MV-4-11 (cell line): ENCODE measurements around the gene KRTAP10-4.
"Not testable (repeated sequence)": the region's sequence is repeated elsewhere in the genome, so short reads cannot be mapped to it uniquely, and the experiment has no call there.

Experiments used
- DNase-seq: peaks from one replicate; lab custom pipeline; 2025; lab: John Stamatoyannopoulos, UW

The KRTAP10-4 gene

DNA sequence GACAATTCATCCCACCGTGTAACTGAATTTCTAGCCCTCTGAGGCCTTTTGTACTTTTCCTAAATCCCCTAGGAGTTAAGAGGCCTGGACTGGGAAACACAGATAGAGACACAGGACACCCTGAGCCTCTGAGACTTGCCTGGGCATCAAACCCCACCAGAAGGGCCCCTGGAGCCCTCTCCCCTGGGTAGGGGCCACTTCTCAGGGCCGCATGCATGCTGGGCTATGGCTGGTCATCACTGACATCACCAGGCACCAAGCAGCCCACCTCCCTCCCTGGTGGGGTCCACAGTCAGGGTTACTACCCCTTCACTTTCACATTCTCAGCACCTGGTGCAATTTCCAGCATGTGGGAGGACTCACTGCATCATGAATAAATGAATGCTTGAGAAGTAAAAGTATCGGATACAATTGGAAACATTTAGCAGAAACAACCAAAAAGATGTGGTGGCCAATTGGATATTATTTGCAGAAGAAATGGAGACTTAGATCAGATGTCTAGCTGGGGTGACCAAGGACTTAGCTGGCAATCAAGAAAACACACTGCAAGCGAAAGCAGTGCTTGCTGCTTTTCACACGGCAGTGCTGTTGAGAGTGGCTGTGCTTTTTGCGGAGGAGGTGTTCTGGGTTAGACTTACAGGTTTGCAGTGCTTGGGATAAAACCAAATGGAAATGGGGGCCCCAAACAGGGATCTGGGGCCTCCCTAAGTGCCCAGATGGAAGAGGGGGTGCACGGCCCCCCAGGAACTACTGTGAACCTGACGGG lies 25.9 kb downstream of the KRTAP10-4 start:
- no peak for DNase-seq

DNA sequence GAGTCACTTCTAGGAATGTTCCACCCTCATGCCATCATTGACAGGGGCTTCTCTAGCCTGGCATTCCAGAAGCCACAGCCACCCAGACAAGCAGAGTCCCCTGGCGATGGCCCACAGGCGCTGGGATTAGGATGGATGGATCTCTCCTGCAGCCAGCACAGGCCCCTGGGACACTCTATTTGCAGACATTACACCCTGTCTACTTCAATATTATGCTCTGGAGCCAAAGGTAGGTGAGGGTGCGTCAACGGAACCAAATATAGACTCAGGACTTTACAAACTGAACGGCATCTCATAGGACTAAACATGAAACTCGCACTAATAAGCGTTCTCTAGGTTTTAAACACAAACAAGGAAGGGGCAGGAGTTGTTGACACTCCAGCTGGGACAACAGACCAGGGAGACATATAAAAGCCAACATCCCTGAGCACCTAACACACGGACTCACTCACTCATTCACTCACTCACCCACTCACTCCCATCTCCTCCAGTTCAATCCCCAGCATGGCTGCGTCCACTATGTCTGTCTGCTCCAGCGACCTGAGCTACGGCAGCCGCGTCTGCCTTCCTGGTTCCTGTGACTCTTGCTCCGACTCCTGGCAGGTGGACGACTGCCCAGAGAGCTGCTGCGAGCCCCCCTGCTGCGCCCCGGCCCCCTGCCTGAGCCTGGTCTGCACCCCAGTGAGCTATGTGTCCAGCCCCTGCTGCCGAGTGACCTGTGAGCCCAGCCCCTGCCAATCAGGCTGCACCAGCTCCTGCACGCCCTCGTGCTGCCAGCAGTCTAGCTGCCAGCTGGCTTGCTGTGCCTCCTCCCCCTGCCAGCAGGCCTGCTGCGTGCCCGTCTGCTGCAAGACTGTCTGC lies 26.8 kb downstream of the KRTAP10-4 start, which contains the start of gene KRTAP10-7:
Gene KRTAP10-7 (plus strand): TSS at position 480 of the 861 bp plus-strand sequence. CDS start 25 bp downstream, at position 505.
- DNase-seq, result not testable (repeated sequence)

- DNase-seq, result not testable (repeated sequence)
Observed at GRCh38 chr21:44601091-44601490, 27.6 kb downstream of the KRTAP10-4 start.

DNA sequence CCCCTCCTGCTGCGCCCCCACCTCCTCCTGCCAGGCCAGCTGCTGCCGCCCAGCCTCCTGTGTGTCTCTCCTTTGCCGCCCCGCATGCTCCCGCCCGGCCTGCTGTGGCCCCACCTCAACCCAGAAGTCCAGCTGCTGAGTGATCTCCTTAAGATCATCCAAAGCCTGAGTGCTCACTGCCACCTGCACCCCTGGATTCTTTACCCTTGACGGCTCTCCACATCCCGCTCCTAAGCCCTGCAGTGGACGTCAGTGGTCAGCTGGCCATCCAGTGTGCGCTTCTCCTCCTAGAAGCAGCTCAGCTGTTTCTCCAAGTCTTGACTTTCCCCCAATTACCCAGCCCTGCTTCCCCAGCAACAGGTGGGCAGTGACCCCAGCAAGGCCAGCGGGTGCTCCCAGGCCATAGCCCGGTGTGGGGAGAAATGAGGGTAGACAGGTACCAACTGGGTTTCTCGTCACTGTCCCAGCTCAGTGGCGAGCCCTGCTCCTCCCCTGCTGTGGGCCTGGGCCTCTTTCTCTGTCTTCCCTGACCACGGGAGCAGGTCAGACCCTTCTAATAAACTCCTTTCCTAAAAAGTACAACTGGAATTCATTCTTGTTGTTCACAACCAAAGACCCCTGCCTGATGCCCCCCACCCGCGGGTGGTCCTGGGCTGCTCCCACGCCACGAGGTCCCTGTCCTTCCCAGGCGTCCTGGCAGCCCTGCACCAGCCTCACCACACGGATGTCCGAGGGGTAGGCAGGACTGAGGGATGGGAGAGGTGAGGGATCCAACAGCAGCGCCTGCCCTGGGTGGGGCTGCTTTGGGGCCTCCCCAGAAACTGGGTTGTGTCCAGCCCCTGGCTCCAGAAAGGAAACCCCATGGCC lies 28.3 kb downstream of the KRTAP10-4 start:
- DNase-seq, result no peak

DNA sequence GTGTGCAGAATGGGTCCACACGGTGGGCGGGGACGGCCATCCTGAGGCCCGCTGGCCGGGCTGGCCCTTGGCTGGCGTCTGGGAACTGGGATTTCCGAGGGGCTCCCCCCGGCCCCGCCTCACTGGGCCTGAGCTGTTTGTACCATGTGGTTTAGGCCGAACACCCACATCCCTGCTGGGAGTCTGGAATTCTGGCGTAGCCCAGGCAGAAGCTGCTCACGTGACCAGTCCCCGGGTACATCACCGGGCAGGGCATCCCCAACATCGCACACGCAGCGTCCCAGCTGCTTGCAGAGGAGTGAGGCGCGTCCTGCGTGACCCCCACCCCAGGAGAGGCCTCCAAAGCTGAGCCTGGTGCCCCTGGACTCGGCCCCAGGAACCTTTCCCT lies 28.9 kb downstream of the KRTAP10-4 start:
- DNase-seq, result no peak

GRCh38 chr21:44603109-44603875 lies 29.8 kb downstream of the KRTAP10-4 start:
- DNase-seq, result no peak

GRCh38 chr21:44603911-44604310 lies 30.4 kb downstream of the KRTAP10-4 start:
- no peak for DNase-seq

DNA sequence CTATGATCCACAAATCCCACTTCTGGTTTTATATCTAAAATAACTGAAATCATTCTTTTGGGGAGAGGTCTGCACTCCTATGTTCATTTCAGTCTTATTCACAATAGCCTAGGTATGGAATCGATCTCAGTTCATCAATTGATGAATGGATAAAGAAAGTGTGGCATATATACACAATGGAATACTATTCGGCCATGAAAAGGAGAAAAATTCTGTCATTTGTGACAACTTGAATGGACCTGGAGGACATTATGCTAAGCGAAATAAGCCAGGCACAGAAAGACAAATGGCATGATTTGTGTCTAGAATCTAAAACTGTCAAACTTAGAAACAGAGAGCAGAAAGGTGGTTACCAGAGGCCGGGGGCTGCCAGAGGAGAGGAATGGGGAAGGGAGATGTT lies 33.0 kb downstream of the KRTAP10-4 start:
- DNase-seq, result no peak

DNA sequence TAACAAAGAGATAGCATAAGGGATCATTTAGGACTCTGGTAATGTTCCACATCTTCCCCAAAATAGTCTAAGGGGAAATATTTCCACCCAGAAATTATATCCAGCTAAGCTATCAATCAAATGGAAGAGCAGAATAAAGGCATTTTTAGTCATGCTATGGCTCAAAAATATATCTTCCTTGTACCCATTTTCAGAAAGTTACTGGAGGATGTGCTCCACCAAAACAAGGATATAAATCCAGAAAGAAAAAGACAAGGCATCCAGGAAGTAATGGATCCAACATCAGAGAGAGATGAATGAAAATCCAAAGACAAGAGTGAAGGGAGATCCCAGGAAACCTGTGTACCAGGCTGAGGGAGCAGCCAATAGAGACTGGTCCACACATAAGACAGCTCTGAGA lies 35.7 kb downstream of the KRTAP10-4 start:
- DNase-seq, result no peak

DNA sequence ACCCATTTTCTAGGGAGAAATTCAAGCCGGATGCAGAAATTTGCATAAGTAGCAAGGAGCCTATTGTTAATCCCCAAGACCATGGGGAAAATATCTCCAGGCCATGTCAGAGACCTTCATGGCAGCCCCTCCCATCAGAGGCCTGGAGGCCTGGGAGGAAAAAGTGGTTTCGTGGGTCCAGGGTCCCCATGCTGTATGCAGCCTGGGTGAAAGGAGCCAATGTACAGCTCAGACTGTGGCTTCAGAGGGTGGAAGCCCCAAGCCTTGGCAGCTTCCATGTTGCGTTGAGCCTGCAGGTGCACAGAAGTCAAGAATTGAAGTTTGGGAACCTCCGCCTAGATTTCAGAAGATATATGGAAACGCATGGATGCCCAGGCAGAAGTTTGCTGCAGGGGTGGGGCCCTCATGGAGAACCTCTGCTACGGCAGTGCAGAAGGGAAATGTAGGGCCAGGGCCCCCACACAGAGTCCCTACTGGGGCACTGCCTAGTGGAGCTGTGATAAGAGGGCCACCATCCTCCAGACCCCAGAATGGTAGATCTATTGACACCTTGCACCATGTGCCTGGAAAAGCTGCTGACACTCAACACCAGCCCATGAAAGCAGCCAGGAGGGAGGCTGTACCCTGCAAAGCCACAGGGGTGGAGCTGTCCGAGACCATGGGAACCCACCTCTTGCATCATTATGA lies 36.8 kb downstream of the KRTAP10-4 start:
- DNase-seq, result not testable (repeated sequence)

DNA sequence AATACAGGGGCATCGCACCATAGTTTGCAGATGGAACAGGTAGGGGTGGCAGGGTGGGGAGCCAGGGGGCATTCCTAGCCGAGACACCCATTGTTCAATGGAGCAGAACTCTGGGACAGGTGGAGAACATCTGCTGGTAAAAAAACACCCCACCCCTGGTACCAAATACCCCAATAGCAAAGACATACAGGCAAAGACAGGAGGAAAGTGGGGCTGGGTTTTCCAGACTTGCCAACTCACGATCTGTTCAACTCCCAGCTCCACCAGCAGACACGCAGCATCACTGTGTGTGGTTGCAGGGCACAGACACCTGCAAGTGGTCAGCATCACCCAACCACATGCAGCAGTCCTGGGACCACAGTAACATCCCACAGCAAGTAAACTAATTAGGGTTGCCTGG lies 38.0 kb downstream of the KRTAP10-4 start:
- DNase-seq, result no peak

DNA sequence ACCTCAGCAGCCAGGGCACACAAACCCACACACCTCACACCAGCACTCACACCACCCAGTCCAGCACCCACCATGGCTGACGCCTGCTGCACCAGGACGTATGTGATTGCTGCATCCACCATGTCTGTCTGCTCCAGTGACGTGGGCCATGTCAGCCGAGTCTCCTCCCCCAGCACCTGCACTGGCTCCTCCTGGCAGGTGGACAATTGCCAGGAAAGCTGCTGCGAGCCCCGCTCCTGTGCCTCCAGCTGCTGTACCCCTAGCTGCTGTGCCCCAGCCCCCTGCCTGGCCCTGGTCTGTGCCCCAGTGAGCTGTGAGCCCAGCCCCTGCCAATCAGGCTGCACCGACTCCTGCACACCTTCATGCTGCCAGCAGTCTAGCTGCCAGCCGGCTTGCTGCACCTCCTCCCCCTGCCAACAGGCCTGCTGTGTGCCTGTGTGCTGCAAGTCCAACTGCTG lies 38.5 kb downstream of the KRTAP10-4 start, which contains the start of gene KRTAP10-8:
Gene KRTAP10-8 (plus strand): TSS at position 51 of the 458 bp plus-strand sequence. CDS start 22 bp downstream, at position 73.
- no peak for DNase-seq

- DNase-seq, result no peak
Observed at GRCh38 chr21:44612669-44613229, 39.2 kb downstream of the KRTAP10-4 start.

DNA sequence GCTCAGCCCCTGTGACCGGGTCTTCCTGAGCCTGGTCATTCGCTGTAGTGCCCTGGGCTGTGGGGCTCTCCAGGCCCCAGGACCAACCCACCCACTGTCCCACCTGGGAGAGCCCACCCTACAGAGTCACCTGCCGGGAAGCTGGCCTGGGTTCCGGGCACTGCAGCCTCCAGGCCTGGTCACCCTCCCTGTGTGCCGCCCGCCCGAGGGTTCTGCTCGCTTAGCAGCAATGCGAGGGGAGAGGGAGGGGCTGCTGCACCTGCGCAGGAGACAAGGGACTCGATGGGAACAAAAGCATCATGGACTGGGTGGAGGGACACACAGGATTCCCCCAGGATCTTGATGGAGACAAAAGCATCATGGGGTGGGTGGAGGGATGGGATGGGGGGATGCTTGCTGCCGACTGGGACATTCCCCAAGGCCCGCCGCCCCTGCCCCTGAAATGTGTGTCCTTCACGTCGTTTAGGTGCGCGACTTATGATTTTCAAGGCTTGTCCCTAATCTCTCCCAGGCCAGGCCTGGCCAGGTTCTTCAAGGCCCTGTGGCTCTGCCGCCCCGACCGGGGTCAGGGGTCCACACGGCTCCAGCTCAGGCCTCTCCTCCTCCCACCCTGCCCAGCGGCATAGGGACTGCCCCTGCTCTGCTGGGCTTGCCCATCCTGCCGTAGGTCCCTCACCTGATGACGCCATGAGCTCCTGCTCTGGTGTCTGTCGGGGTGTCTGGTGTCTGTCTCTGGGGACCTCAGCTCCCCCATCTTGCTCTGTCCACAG lies 40.0 kb downstream of the KRTAP10-4 start:
- DNase-seq, result no peak

DNA sequence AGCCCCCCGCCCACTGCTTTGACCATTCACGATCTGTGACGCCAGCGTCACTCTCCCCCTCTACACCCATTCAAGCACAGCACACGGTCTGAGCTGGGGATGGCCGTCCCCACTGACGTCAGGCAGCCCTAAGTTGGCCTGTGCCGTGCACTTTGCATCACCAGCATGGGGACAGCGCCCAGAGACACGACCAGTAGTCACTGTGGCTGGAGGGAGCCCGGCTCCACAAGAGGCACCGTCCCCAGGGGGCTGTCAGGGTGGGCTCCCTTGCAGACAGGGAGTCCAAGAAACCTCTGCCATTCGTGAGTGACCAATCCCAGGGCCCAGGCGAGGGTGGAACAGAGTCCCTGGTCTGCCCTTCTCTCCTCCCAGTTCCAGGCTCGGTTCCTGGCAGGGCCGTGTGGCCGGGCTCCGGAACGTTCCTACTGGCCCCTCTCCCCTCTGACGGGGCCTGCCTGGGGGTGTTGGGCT lies 40.7 kb downstream of the KRTAP10-4 start:
- no peak for DNase-seq

DNA sequence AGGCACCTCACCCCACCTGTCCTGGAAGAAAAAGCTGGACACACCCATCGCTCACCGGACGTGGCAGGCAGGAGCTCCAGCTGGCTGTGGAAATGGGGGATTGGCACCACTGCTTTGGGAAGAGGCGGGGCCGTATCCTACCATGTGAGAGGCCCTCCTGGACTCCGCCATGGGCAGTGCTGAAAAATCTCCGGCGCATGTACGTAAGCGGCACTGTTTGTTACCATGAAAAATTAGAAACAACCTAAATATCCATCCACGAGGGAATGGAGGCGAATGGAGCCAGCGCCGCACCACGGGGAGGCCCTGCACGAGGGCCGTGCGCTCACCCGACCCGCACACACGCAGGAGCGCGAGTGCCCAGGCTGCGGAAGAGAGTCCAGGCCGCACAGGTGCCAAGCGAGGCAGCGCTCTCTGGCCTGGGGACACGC lies 41.4 kb downstream of the KRTAP10-4 start:
- no peak for DNase-seq

GRCh38 chr21:44615466-44615865 lies 41.9 kb downstream of the KRTAP10-4 start:
- DNase-seq, result no peak

GRCh38 chr21:44615911-44616590 lies 42.5 kb downstream of the KRTAP10-4 start:
- no peak for DNase-seq

GRCh38 chr21:44616591-44616926 lies 43.0 kb downstream of the KRTAP10-4 start:
- DNase-seq, result no peak
